Skeletal muscle tissue (tissue), 4 donors: ENCODE measurements around the gene TLR2. TPM values are rescaled to one million over a fixed set of nuclear protein-coding genes. Genes with fewer than 3 reads are reported as not detected.

Experiments used
- H3K27ac ChIP-seq: one replicate; pipeline ENCODE4 v1.7.0; 2013; ENCODE audit warnings: mild to moderate bottlenecking, low read depth, low read length, inconsistent platforms
- H3K27me3 ChIP-seq, 3 donors: one replicate each; pipeline ENCODE4 v1.7.0; 2013; ENCODE audit warnings: low read length in 3 of 3; ENCODE audit not compliant: control insufficient read depth in 3 of 3, insufficient read depth in 3 of 3
- H3K36me3 ChIP-seq, 3 donors: one replicate each; pipeline ENCODE4 v1.7.0; 2013; ENCODE audit warnings: low read length in 3 of 3; ENCODE audit not compliant: control insufficient read depth in 3 of 3, insufficient read depth in 3 of 3
- H3K4me1 ChIP-seq, 3 donors: one replicate each; pipeline ENCODE4 v1.7.0; 2013; ENCODE audit warnings: low read length in 3 of 3, mild to moderate bottlenecking in 3 of 3; ENCODE audit not compliant: control insufficient read depth in 3 of 3, insufficient read depth in 3 of 3
- H3K4me3 ChIP-seq, 3 donors: one replicate each; pipeline ENCODE4 v1.7.0; 2013; ENCODE audit warnings: low read length in 3 of 3
- H3K9ac ChIP-seq, 3 donors: one replicate each; pipeline ENCODE4 v1.7.0; 2013; ENCODE audit warnings: low read length in 3 of 3, mild to moderate bottlenecking in 3 of 3, moderate library complexity in 2 of 3, low read depth in 1 of 3
- H3K9me3 ChIP-seq, 3 donors: one replicate each; pipeline ENCODE4 v1.7.0; 2013; ENCODE audit warnings: low read length in 3 of 3; ENCODE audit not compliant: control insufficient read depth in 3 of 3
- total RNA-seq: library from RNA; depleted of rRNA; stranded (reverse); fragments of >200 nt; gene quantifications from one replicate; pipeline ENCODE4 v1.2.3, GENCODE V29; 2014
- donor health status: Osteomylitis.

The TLR2 gene
- total RNA-seq, 1 donor from 2014 or later: 4.7 TPM

DNA sequence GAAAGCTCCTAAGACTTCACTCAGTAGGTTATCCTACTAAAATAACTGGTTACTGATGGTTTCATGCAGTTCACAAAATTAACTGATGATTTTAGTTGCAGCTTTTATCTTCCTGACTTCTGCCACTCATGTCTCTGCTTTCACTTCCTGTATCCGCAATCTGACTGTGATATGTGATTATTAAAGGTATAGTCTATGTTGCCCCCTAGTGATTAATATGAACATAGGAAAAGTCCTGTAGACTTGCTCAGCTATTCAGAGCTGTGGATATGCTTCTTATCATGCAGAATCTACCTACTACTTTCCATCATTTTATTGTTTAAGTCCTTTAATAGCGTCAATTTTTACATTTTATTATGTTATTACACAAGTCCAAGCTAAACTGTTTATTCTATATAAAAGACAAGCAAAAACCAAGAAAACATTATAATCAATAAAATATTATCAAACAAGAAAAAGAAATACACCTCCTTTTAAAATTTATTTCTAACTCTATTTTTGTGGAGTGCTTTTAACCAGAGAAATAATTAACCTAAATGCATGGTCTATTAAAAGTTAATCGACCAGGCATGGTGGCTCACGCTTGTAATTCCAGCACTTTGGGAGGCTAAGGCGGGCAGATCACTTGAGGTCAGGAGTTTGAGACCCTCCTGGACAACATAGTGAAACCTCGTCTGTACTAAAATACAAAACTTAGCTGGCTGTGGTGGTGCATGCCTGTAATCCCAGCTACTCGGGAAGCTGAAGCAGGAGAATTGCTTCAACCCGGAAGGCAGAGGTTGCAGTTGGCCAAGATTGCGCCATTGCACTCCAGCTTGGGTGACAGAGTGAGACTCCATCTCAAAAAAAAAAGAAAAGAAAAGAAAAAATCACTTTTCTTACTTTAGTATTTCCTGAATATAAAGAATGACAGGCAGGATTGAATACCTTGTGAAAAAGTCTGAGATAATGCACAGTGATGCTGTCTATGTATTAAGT, 40.4 kb upstream of the TLR2 start:
- H3K27me3 ChIP-seq: no peaks in the 10 kb centered on the region
- peaks cover 0 to 3% (median 0%) of the 10 kb centered on the region in 3 donors for H3K4me1 ChIP-seq
- no peaks in the 10 kb centered on the region for H3K36me3 ChIP-seq
- H3K4me3 ChIP-seq: no peak overlapping the region
- no peak overlapping the region for H3K27ac ChIP-seq
- no peak overlapping the region for H3K9ac ChIP-seq
- peaks cover 0 to 2% (median 0%) of the 10 kb centered on the region in 3 donors for H3K9me3 ChIP-seq

DNA sequence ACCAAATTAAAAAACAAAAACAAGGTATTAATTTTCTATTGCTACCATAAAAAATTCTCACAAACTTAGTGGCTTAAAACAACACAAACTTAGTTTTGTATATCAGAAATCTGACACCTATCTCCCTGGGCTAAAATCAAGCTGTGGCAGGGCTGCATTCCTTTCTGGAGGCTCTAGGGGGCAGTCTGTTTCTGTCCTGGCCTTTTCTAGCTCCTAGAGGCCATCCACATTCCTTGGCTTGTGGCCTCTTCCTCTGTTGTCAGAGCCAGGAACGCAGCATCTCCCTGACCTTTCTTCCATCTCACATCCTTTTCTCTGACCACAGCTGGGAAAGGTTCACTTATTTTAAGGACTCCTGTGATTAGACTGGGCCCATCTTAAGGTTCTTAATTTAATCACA, 38.9 kb upstream of the TLR2 start:
- H3K9me3 ChIP-seq: peaks cover 0 to 2% (median 0%) of the 10 kb centered on the region in 3 donors

DNA sequence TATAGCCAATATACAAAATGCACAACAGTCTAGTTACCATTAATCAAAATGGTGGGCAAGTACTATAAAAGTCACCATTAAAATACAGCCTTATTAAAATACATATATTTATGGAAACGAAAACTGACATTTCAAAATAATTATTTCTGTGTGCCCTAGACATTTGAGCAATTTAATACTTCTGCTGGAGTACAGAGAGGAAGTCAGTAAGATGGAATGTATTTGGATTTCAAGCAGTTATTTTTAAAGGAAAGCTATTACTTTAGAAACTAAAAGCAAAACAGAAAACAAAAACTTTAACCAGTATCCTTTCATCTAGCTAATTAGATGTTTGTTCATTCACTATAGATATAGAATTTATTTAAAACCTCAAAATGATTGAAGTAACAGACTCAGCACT, 37.8 kb upstream of the TLR2 start:
- peaks cover 0 to 2% (median 0%) of the 10 kb centered on the region in 3 donors for H3K9me3 ChIP-seq
- no peaks in the 10 kb centered on the region for H3K4me1 ChIP-seq
- H3K27me3 ChIP-seq: no peaks in the 10 kb centered on the region
- no peak overlapping the region for H3K4me3 ChIP-seq
- H3K9ac ChIP-seq: no peak overlapping the region
- no peaks in the 10 kb centered on the region for H3K36me3 ChIP-seq
- H3K27ac ChIP-seq: no peak overlapping the region

More for the DNA sequence above, 38.9 kb upstream of the TLR2 start:
- no peaks in the 10 kb centered on the region for H3K4me1 ChIP-seq
- no peak overlapping the region for H3K9ac ChIP-seq
- H3K27ac ChIP-seq: no peak overlapping the region
- H3K4me3 ChIP-seq: no peak overlapping the region
- no peaks in the 10 kb centered on the region for H3K27me3 ChIP-seq
- H3K36me3 ChIP-seq: no peaks in the 10 kb centered on the region

DNA sequence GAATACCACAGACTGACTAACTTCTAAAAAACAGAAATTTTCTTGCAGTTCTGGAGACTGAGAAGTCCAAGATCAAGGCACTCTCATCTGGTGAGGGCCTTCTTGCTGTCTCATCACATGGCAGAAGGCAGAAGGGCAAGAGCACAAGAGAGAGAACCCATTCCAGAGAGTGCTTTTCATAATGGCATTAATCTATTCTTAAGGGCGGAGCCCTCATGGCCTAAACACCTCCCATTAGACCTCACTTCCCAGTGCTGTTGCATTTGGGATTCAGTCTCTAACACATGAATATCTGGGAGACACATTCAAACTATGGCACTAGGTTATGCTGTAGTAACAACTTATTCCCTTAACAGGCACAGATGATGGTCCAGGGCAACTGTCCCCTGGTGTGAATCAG, 37.1 kb upstream of the TLR2 start:
- Histone ChIP-seq H3K27me3 (no peaks in the 10 kb centered on the region), H3K9me3 (peaks cover 0 to 2% (median 0%) of the 10 kb centered on the region in 3 donors), H3K4me1 (peaks cover 0 to 4% (median 0%) of the 10 kb centered on the region in 3 donors), H3K36me3 (no peaks in the 10 kb centered on the region), H3K9ac (no peak overlapping the region), H3K27ac (no peak overlapping the region), H3K4me3 (no peak overlapping the region)

DNA sequence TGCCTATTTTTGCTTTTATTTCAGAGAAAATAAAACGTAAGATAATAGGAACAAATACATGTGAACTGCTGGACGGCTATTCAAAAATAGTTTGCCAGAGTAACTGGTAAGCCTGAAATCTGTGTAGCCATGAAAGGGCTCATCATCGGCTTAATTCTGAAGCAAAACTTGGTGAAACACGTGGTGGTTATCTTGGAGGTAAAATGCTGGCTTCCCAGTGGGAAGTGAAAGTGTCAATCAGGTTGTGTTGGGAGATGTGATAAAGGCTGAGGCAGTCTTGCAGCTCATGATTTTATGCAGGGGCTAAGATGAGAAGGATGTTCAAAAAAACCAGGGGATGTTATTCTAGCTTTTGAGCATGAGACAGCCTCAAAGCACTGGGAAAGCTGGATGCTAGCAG, 36.1 kb upstream of the TLR2 start:
- no peak overlapping the region for H3K4me3 ChIP-seq
- no peaks in the 10 kb centered on the region for H3K36me3 ChIP-seq
- H3K27ac ChIP-seq: no peak overlapping the region
- H3K9me3 ChIP-seq: peaks cover 0 to 2% (median 0%) of the 10 kb centered on the region in 3 donors
- no peak overlapping the region for H3K9ac ChIP-seq
- peaks cover 0 to 4% (median 0%) of the 10 kb centered on the region in 3 donors for H3K4me1 ChIP-seq
- no peaks in the 10 kb centered on the region for H3K27me3 ChIP-seq

DNA sequence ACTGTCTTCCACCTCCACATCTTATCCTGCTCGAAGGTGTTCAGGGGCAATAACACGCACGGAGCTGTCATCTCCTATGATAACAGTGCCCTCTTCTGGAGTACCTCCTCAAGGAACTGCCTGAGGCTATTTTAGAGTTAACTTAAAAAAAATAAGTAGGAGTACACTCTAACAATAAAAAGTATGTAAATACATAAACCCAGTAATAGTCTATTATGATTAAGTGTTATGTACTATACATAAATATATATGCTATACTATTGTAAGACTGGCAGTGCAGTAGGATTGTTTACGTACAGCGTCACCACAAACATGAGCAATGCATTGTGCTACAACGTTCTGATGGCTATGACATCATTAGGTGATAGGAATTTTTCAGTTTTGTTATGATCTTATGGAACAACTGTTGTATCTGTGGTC, 34.5 kb upstream of the TLR2 start:
- Histone ChIP-seq H3K27ac (no peak overlapping the region), H3K4me3 (no peak overlapping the region), H3K9me3 (peaks cover 0 to 2% (median 0%) of the 10 kb centered on the region in 3 donors), H3K9ac (no peak overlapping the region), H3K27me3 (no peaks in the 10 kb centered on the region), H3K4me1 (peaks cover 0 to 4% (median 0%) of the 10 kb centered on the region in 3 donors), H3K36me3 (no peaks in the 10 kb centered on the region)

DNA sequence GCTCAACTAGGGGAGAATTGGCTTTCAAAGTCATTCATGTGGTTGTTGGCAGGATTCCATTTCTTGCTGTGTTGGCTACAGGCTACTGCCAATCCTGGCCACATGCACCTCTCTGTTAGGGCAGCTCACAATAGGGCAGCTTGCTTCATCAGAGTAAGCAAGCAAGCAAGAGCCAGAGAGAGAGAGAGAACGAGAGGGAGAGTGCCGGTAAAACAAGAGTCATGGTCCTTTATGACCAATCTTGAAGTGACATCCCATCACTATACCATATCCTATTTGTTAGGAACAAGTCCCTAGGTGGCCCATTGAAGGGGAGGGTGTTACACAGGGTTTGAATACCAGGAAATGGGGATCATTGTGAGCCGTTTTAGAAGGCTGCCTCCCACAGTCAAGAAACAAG, 33.0 kb upstream of the TLR2 start:
- Histone ChIP-seq H3K4me3 (no peak overlapping the region), H3K9ac (no peak overlapping the region), H3K36me3 (no peaks in the 10 kb centered on the region), H3K27me3 (no peaks in the 10 kb centered on the region), H3K27ac (peak overlapping the region; percentile 76), H3K4me1 (peaks cover 0 to 9% (median 0%) of the 10 kb centered on the region in 3 donors), H3K9me3 (no peaks in the 10 kb centered on the region)

DNA sequence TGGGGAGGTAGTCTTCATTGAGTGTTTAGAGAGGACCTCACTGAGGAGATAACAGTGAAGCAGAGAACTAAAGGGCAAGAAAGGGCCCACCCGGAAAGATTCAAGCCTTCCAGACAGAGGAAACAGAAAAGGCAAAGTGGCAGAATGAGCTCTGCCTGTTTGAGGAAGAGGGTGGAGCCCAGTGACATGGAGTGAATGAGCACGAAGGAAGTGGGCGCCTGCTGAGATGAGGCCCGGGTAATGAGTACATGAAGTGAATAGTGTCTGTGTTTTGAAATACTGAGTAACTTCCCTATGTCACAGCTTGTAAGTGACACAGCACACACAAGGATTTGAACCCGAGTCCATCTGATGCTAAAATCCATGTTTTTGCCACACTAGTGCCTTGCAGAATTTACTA, 32.5 kb upstream of the TLR2 start:
- Histone ChIP-seq H3K27me3 (no peaks in the 10 kb centered on the region), H3K4me1 (peaks cover 0 to 9% (median 0%) of the 10 kb centered on the region in 3 donors), H3K4me3 (no peak overlapping the region), H3K9me3 (no peaks in the 10 kb centered on the region), H3K9ac (no peak overlapping the region), H3K27ac (peak overlapping the region; percentile 76), H3K36me3 (no peaks in the 10 kb centered on the region)

DNA sequence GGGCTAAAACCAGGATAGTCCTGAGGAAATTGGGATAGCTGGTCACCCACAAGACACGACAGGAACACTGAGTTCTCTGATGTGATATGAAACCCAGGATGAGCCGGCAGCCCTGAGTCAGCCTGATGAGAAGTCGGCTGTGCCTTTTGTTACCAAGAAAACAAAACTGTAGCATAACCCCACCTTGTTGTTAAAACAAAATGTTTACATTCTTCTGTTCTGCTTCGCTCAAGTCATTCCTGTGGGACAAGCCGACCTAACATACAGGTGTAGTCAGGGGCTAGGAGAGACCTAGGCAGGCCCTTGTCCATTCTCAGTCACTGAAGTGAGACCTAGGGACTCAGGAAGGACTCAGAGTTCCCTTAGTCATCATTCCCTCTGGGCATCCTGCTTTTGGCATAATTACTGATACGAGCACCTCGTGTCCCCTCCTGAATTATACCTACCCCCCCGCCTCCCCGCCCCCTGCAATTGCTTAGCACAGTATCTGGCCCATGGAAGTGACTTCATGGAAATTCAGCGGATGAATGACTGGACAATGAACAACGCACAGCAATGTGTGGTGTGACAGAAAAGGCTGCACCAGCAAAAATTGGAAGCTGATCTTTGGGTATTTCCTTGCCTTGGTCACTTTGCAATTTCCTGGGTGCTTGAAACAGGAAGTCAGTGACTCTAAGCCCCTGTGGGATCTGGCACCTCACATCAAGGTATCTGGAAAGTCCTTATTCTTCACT, 31.9 kb upstream of the TLR2 start:
- Histone ChIP-seq H3K9me3 (no peaks in the 10 kb centered on the region), H3K9ac (peak overlapping the region in 1 of 3 donors; percentile 32), H3K4me1 (peaks cover 0 to 9% (median 0%) of the 10 kb centered on the region in 3 donors), H3K27ac (peak overlapping the region; percentile 76), H3K36me3 (no peaks in the 10 kb centered on the region), H3K27me3 (no peaks in the 10 kb centered on the region), H3K4me3 (no peak overlapping the region)
